GM21717 (cell line): ENCODE measurements around the gene VEPH1.

ENCODE experiments used
- ATAC-seq: cut with Tn5 transposase; IDR thresholded peaks from one replicate; pipeline ENCODE4 v1.9.1; 2021; ENCODE audit warnings: mild to moderate bottlenecking, moderate library complexity; ENCODE audit not compliant: unreplicated experiment

The VEPH1 gene

DNA sequence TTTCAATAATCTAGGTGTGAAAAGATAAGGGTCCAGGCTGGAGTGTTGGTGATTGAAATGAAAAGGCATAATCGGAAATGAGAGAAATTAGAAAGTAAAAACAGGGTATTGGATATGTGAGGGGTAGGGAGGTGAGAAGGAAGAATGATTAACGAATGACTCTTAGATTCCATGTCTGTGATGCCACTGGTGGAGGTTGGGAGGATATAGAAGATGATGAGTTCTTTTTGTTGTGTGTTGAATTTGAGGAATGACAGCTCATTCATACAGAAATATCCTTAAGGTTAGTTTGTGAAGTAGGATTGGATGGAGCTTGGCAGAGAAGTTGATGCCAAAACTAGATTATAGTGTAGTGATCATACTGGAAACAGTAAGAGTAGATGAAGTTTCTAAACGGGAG, 271.1 kb downstream of the VEPH1 start:
- ATAC-seq, result no peak

GRCh38 chr3:157231071-157231470, 272.1 kb downstream of the VEPH1 start:
- no peak for ATAC-seq

- ATAC-seq, result no peak
Observed at GRCh38 chr3:157226173-157226847, 276.9 kb downstream of the VEPH1 start.

DNA sequence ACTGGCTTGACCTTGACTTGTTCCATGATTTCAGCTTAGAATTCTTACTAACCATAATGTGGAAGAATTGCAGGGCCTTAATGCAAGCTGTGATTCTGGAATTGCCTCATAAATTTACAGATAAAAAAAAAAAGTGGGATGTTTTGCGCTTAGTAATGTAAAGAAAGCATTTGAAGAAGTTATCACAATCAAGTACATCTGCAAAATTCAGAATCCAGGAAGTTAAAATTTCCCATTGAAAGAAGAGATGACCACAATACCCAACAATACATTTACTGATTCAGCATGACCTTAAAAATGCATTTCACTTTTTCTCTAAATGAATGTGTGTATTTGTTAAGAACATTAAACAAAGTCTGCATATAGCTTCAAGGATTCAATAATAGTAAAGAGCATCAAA, 278.2 kb downstream of the VEPH1 start:
- no peak for ATAC-seq

DNA sequence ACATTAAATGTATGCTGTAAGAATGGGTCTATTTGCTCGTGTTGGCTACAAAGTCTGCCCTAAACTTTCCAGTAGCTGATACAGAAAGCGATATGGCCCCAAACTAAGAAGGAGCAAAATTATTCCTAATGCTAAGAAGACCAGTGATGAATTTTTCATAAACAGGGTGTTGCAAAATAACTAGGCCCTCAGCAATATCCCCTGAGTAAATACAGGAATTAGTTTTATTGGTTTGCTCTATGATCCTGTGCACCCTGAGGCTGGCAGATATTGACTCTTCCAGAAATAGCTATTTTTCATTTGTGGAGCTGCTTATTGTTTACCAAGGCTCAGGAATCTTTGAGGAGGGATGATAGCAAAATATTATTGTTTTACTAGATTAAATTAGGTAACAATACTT, 282.3 kb downstream of the VEPH1 start:
- no peak for ATAC-seq

DNA sequence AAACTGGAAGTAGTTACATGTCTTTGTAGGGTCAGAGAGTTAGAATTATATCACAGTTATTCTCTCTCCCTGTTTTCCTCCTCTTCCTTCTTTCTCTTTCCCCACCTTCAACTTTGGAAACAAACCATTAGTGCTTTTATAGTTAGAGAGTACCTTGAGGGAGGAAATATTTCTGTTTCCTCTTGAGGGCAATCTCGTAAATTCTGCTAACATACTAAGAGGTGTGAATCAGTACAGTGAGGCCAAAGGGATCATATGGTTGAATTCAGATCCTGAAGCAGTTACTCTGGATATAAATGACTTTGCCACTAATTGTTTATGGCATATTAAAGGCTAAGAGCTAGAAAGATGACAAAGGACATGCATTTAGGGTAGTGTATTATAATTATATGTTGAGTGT, 283.0 kb downstream of the VEPH1 start:
- no peak for ATAC-seq

DNA sequence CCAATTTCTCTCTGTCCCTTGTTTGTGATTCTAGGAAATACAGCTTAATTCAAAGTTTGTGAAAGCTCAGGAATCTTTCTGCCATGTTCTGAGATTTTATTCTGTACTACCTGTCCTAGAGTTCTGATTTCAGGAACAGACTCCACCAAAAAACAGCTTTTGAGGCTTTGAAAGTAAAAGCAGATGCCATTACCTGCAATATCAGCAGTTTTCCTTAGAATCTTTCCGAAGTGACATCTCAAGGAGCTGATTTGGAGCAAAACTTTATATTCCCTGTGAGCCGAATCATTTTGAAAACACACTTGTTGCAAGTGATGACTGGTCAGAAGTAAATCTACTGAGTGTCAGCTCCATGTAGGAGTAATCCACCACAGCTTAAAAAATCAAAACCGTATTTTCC, 284.0 kb downstream of the VEPH1 start:
- no peak for ATAC-seq
